ENCODE measurements around the gene TSPOAP1.

GRCh38 chr17:58281511-58282011 is 47.0 kb downstream of the TSPOAP1 start:
- TF ChIP-seq CTCF (IDR thresholded peaks at IDR 0.05; ENCODE audit: insufficient read depth, low read length, poor library complexity, severe bottlenecking) = no peak
- no peak for TF ChIP-seq EZH2phosphoT487 (conservative IDR thresholded peaks at IDR 0.05; ENCODE audit: low read length)
